NCI-H1694 treated with DMSO at 0.1 percent for 48 hours (cell line): Measurements from ENCODE around the gene TCF15.
"Not testable (repeated sequence)": the region's sequence is repeated elsewhere in the genome, so short reads cannot be mapped to it uniquely, and the experiment has no call there.

Experiments used
- DNase-seq: peaks from one replicate; lab custom pipeline; 2025; lab: John Stamatoyannopoulos, UW

The TCF15 gene

DNA sequence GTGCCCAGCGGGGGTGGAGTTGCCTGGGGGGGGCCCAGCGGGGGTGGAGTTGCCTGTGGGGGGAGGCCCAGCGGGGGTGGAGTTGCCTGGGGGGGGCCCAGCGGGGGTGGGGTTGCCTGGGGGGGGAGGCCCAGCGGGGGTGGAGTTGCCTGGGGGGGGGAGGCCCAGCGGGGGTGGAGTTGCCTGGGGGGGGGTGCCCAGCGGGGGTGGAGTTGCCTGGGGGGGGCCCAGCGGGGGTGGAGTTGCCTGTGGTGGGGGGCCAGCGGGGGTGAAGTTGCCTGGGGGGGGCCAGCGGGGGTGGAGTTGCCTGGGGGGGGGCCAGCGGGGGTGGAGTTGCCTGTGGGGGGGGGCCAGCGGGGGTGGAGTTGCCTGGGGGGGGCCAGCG, 31.9 kb upstream of the TCF15 start:
- not testable (repeated sequence) for DNase-seq

DNA sequence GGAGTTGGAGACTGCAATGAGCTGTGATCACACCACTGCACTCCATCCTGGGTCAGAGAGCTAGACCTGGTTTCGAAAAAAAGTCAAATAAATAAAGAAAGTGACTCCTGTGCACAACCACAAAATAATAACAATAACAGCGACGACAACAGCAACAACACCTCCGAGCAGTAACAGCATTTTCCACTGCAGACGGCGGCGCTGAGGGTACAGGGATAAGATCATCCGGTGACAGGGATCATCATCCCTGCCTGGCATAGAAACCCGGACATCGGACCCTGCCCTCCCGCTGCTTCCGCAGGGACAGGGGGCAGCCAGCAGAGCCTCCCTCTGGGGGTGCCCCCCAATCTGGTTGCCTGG, 31.4 kb upstream of the TCF15 start:
- DNase-seq, result no peak

DNA sequence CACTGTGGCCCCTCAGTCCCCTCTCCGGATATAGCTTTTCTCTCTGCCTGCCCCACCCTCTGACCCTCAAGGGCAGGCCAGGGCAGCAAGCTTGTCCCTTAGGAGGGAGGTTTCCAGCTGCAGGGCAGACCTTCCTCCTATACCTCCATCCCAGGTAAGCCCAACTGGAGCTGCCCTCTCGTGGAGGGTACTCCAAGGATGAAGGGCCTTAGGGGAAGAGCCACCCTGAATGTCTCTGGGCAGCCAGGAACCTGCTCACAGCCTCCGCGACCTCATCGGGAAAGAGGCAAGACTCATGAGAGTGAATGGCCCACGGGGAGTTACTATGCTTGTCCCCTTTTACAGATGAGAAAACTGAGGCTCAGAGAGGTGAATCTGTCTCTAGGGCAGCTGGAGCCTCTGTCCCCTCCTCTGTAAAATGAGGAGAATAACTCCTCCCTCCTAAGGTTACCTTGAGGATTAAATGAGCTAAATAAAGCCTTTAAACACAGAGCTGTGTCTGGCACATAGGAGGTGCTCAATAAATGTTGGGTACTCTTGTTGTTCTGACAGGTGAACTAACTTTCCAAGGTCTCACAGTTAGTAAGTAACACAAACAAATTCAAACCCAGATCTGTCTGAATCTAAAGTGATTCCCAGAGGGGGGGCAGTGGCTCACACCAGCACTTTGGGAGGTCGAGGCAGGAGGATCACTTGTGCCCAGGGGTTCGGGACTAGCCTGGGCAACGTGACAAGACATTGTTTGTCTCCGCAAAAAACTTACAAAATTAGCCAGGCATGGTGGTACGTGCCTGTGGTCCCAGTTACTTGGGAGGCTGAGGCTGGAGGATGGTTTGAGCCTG, 30.8 kb upstream of the TCF15 start:
- no peak for DNase-seq

DNA sequence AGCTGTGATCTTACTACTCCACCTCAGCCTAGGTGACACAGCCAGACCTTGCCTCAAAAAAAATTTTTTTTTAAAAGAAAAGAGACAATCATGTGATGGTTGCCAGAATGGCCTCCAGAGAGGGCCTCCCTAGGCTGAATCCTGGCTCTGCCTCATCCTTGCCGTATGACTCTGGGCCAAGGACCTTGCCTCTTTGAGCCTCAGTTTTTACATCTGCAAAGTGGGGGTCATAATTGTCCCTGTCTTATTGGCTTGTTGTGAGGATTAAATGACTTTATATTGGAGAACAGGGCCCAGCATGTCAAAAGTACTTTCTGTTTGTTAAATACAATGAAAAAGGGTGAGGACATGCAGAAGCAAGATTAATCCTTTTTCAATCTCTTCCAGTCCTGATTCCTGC, 28.5 kb upstream of the TCF15 start:
- DNase-seq, result no peak

DNA sequence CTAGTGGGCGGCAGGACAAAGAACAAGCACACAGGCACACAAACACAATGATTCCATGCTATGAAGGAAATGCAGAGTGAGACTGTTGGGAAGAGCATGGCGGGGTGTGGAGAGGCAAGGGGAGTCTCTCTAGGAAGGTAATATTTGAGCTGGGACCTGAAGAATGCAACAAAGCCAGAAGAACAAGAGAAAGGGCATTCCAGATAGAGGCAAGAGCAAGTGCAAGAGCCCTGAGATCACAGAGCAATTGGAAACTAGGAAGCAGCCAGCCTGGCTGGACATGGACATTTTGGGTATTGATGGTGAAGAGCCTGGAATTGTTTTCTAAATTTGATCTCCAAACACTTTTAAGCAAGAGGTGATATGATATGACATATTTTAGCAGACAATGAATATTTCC, 27.4 kb upstream of the TCF15 start:
- DNase-seq, result no peak

DNA sequence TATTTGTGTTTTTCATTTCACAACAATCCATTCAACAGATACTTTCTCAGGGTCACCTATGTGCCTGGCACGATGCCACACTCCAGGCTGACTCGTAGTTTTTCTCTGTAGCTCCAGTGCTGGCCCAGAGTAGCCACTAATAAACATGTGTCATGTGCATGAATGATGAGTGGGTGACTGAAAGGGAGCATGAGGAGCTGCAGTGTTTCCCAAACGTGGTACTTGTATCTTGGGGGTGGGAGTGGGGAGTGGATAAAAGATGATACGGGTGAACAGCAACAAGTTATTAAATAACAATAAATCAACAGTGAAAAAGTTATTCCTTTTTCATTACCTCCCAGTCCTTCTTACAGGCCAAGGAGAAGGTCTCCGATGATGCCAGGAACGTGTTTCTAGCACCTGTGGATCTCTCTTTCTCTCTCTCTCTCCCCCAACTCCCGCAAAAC, 25.8 kb upstream of the TCF15 start:
- no peak for DNase-seq

DNA sequence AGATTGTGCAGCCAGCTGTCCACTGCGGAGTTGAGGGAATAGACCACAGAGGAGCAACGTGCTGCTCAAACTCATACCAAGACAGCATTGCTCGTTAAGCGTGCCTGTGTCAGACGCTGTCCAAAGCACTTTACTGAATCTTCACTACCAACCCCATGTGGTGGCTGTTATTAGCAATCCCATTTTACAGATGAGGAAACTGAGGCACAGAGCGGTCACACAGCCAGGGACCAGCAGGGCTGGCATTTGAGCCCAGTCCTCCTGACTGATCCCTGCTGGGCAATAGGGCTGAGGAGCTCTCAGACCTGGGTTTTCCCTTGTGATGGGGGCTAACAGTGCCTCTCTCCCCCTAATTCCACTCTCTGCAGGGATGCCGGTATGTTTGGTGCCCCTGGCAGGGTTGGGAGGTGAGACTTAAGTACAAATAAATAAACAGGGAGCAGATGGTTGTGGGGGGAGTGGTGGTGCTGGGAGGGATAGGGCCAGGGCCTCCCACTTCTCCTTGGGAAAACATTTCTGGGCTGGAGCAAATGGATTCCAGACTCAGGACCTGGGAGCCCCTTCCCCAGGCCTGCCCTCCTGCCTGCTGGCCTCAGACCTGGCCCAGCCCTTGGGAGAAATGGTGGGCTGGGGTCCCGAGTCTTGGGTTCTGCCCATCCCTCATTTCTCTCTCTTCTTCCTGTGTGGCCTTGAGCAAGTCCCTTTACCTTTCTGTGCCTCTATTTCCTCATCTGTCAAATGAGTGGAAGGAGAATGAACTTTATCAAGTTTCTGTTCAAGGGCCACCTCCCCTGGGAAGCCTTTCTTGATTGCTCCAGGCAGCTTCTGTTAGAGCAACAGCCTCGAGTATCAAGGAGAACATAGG, 25.2 kb upstream of the TCF15 start:
- DNase-seq, result no peak

DNA sequence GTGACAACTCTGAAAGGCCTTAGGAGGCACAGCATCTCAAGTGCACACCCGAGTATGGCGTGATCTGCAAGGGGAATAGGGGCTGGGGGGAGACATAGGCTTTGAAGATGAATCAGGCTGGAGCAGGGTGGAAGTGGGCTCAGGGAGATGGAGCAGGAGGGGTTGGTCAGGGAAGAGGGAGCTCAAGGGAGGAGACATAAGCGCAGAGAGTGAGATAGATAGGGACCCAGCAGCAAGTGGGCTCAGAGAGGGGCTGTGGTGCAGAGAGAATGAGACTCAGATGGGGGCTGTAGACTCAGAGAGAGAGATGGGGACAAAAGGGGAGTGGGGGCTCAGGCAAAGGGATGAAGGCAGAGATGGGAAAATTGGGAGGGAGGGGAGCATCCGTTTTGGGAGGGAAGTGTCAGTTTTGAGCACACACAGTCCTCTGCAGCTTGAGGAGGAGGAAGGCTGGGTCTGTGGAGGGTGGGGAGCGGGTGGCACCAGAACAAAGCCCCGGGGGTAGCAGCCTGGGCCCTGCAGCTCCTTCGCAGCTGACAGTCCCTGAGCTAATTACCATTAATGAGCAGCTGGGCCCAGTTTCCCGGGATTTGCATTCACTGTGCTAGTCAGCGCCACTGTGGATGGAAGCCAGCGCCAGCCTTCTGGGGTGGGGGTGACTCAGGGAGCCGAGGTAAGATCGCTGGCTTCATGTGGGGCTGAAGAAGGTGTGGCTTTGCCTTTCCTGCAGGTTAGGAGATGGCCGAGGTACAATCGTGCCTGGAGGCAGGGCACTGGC, 24.2 kb upstream of the TCF15 start:
- peak; percentile 70 for DNase-seq

DNA sequence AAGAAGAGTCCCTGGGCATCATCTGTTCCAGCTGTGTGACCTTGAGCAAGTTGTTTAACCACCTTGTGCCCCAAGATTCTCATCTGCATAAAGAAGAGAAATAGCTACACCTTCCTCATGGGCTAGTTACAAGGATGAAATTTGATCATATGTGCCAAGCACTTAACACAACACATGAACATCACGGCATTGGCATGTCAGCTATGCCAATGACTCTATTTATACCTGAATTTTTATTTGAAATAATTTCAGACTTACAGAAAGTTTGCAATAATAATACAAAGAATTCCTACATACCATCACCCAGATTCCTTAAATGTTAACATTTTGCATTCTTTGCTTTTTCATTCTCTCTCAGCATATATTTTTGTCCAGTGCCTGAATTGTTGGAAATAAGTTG, 21.0 kb upstream of the TCF15 start:
- no peak for DNase-seq

DNA sequence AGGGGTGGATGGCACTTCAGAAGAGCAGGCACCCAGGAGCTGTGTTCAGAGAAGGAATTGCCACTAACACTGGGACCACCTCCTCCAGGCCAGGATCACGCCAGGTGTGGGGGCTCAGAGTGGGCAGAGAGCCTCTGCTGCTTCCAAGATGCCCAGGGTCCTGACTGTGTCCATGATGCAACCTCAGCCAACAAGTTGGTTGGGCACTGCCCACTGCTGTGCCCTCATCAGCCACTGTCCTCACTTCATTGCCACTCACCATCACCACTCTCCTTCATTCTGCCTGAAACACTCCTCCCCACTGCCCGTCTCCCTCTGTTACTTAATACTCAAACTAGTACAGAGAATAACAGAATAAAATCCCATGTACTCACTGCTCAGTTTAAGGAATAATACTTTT, 16.5 kb upstream of the TCF15 start:
- no peak for DNase-seq

DNA sequence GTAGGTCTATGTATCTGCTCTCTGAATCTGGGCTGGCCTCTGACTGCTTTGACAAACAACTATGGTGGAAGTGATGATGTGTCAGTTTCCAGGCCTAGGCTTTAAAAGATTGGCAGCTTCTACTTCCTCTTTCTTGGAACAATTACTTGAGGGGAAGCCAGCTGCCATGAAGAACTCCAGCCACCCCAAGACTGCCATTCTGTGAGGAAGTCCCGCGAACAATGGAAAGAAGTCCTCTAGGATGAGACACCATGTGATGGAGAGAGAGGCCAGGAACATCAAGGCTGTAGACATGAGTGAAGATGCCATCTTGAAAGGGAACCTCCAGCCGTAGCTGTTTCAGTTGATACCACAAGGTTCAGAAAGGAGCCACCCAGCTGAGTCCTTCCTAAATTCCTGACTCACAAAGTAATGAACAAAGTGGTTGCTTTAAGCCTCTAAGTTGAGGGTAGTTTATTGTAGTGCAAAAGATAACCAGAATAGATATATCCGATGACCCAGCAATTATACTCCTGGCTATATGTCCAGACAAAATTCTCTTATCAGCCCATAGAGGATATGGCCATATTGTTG, 15.3 kb upstream of the TCF15 start:
- no peak for DNase-seq

DNA sequence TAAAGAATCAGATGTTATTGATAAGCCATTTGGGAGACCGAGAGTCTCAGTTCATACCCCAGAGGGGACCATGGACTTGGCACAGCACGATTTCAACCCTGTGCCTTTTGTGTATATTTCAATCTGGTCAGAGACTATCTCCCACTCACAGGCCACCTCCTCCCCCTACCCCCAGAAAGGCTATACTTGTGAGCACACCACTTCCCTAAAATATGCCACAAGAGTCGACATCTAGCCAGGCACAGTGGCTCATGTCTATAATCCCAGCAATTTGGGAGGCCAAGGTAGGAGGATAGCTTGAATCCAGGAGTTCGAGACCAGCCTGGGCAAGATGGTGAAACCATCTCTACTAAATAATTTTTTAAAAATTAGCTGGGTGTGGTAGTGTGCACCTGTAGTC, 13.6 kb upstream of the TCF15 start:
- no peak for DNase-seq

DNA sequence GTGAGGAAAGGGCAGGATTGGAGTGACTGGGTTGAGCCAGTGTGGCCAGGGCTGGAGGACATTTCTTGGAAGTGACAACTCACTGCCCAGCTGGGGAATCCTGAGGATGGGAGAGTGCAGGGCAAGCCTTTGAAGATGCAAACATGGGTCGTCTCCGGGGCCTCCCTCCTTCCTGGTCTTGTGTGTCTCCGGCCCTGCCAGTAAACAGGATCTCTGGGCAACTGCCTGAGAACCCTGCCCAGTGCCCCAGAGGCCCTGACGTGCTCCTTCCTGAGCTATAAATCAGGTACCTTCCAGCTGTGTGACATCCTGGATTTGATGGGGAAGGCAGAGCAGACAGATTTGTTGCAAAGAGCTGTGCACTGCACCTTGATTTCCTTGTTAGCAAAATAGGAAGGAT, 12.9 kb upstream of the TCF15 start:
- DNase-seq, result no peak

DNA sequence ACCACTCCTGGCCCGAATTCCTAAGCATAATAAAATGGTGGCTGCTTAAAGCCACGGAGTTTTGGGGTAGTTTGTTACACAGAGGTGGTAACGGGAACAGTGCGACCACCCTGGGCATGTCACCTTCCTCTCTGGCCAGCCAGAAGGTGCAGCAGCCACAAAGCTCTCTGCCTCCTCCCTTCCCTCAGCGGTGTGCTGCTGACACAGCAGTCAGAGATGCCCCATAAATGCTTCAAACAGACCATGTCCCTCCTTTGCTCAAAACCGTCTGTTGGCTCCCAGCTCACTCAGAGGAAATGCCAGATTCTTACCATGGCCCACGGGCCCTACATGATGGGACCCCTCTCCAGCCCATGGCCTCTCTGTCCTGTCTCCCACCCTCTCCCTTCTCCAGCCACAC, 12.1 kb upstream of the TCF15 start:
- no peak for DNase-seq

DNA sequence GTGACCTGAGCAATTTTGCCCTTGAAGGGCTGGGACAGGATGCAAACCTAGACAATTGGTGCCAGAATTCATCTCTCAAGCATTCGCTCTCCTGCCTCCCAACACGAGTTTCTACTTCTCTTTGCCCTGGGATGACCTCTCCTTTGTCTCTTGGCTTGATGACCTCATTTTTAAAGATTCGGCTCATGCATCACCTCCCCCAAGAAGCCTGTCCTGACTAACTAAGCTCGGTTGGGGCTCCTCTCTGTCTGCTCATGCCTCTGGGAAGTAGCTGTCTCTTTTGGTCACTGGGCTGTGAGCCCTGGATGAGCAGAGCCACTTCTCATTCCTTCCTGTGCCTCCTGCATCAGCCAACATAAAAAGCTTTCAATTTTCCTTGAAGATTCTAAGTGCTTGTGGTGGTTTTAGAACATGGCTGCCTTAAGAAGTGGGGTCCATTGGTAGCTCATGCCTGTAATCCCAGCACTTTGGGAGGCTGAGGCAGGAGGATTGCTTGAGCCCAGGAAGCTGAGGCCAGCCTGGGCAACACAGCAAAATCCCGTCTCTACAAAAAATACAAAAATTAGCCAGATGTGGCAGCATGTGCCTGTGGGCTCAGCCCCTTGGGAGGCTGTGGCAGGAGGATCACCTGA, 11.1 kb upstream of the TCF15 start:
- no peak for DNase-seq

DNA sequence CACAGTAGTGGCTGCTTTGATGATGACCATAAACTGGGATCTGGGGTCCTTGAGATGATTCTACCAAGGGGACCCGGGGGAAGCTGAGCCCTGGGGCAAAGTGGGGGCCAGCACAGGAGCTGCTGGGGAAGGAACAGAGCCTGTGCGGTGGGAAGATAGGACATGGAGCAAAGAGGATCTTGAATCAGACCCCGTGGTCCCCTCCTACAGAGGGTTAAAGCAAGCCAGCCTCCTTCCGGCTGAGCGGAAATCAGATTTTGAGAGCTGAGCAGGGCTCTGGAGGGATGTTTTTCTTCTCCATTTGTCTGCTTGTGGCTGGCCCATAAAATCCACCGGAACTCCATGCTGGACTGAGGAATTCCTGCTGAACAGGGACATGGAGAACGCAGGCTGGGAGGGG, 10.1 kb upstream of the TCF15 start:
- DNase-seq, result no peak

DNA sequence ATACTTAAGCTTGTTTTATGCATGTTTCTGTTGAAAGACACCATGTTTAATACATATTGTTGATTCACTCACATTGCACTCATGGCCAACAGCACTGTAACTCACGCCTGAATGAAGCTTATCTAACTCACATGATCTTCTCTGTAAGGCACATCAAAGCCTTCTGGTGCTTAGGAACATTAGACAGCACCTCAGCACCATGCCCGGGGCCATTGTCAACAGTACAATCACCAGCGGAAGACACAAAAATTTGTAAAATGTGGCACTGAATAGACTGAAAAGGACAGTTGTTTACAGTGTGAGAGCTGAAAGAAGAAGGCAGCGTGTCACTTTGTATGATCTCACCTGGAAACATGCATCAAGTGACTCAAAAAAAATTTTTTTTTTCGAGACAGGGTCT, 8.9 kb upstream of the TCF15 start:
- DNase-seq, result no peak

DNA sequence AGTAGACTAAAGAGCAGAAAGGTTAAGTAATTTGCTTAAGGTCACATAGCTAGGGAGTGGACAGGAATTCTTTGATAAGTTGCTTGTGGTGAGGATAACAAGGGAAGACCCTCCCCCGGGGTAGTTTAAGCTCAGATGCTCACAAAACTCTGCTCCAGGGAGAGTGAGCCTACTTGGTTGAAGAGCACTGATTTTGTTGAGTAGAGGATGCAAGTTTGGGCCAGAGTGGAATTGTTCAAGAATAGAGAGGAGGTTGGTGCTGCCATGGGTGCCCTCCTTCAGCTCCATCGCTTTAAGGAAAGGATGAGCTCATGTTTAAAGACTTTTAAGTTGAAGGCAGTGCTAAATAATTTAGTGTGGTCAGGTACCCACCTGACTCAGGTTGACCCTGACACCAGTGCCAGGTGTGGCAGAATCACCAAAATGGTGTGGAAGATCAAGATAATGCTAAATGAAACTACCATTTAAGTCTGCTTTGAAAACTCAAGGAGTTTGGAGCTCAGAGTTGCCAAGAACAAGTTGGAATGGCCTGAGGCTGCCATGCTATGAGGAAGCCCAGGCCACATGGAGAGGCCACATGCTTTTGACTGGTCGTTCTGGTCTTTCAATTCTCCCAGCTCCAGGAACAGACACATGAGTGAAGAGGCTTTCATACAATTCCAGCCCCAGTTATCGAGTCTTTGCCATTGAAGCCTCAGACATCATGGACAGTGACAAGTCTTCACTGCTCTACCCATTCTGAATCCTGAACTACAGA, 8.0 kb upstream of the TCF15 start:
- DNase-seq, result no peak

DNA sequence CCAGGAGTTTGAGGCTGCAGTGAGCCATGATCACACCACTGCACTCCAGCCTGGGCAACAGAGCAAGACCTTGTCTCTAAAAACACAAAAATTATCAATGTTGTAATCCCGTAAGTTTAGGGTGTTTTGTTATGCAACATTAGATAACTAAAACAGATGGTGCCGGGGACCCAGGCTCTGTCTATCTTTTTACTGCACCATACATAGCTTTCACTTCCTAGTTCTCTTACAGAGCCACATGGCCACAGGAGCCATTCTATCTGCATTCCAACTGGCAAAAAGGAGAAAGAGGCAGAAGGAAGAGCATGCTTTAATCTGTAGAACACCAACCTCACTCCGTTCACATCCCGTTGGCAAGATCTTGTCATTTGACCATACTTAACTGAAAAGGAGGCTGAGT, 5.4 kb upstream of the TCF15 start:
- no peak for DNase-seq

DNA sequence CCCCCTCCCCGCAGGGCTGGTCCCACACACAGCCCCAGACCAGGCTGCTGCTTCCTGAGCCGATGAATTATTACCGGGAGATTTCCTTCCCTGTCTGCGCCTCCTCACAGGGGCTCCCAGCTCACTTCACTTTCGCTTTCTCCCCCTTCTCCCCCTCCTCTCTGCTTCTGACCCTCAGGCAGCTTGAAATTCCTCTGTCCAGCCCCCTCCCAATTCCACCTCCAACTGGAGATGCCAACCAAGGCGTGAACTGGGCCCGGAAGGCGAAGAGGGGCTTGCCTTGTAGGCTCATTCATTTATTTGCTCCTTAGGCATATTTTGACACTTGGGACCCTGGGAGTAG, 1.7 kb upstream of the TCF15 start:
- no peak for DNase-seq
